ENCODE data around the gene BFSP1. TPM values are rescaled to one million over a fixed set of nuclear protein-coding genes. Genes with fewer than 3 reads are reported as not detected.

The BFSP1 gene
- total and polyA plus RNA-seq, 2 donors (not counting 1 experiment from before 2014, with no cell fraction given): 1.5 to 2.3 TPM

DNA sequence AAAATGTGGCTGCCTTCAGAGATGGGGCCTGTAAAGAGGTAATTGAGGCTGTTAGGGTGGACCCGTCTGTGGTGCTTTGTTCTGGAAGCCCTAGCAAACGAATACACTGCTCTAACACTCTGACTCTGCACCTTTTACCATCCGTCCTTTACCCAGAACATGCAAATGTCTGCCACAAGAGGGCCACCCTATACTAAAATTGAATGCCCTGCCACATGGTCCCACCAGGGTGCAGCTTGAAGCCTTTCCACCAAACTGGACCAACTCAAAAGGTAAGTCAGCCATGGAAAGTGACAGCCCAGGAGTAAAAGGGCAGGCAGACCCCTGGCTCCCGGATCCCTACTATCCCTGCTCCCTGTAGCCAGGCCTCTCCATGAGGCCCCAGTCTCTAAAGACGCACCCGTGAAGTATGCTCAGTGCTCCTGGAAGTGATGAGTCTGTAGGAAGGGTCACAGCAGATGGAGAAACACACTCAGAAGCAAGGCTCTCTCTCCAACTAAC, 5.8 kb upstream of the BFSP1 start:
- no peak overlapping the region for H3K9ac ChIP-seq (ENCODE audit: insufficient read depth, low read length)
- H3K4me1 ChIP-seq (ENCODE audit: control insufficient read depth, extremely low read depth, insufficient read depth, low read length): peaks cover 9% of the 10 kb centered on the region
- DNase-seq (ENCODE audit: low read depth in 2 of 2): peak; percentile 68 to 84
- H3K36me3 ChIP-seq (ENCODE audit: control insufficient read depth, insufficient read depth, low read length): no peaks in the 10 kb centered on the region
- TF ChIP-seq EZH2 (IDR thresholded peaks at IDR 0.05; ENCODE audit: low read length, missing control alignments): no peak
- TF ChIP-seq, protein P1, sequence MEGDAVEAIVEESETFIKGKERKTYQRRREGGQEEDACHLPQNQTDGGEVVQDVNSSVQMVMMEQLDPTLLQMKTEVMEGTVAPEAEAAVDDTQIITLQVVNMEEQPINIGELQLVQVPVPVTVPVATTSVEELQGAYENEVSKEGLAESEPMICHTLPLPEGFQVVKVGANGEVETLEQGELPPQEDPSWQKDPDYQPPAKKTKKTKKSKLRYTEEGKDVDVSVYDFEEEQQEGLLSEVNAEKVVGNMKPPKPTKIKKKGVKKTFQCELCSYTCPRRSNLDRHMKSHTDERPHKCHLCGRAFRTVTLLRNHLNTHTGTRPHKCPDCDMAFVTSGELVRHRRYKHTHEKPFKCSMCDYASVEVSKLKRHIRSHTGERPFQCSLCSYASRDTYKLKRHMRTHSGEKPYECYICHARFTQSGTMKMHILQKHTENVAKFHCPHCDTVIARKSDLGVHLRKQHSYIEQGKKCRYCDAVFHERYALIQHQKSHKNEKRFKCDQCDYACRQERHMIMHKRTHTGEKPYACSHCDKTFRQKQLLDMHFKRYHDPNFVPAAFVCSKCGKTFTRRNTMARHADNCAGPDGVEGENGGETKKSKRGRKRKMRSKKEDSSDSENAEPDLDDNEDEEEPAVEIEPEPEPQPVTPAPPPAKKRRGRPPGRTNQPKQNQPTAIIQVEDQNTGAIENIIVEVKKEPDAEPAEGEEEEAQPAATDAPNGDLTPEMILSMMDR (conservative IDR thresholded peaks at IDR 0.05 in 1 of 2, IDR thresholded peaks at IDR 0.05 in 1 of 2; ENCODE audit: low read depth in 1 of 2, low read length in 2 of 2): peak; percentile 97 to 98
- H3K27me3 ChIP-seq (ENCODE audit: control insufficient read depth, insufficient read depth, low read length): no peaks in the 10 kb centered on the region
- no peak overlapping the region for H3K4me3 ChIP-seq (replicated peaks in 1 of 4; ENCODE audit: control extremely low read depth in 1 of 4, insufficient read depth in 1 of 4, low read depth in 3 of 4, low read length in 4 of 4)
- peak overlapping the region; percentile 30 for H2AFZ ChIP-seq (ENCODE audit: low read length)
- H3K27ac ChIP-seq (ENCODE audit: insufficient read depth, low read length): no peak overlapping the region
- no peaks in the 10 kb centered on the region for H4K20me1 ChIP-seq (ENCODE audit: control insufficient read depth, extremely low read depth, insufficient read depth, low read length)
- H3K4me2 ChIP-seq (ENCODE audit: extremely low read depth, insufficient read depth, low read length): no peak overlapping the region
- no peaks in the 10 kb centered on the region for H3K79me2 ChIP-seq (ENCODE audit: control insufficient read depth, insufficient read depth, low read length)
- no peaks in the 10 kb centered on the region for H3K9me3 ChIP-seq (ENCODE audit: control insufficient read depth, insufficient read depth, low read depth, low read length)

DNA sequence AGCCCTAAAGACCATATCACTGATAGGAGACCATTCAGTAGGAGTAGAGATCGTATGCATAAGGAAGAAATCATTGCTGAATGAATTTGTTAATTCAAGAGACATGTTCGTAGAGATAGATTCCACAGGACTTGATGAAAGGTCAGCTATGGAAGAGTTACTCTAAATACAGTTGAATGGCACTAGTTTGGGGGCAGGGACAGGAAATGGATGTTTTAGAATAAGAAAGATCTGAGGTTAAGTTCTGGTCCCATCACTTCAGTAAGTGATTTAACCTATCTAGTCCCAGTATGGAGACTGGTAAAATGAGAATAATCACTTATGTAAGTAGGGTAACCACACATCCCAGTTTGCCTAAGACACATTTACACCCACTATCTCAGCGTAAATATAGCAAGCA, 2.9 kb upstream of the BFSP1 start:
- no peaks in the 10 kb centered on the region for H3K27me3 ChIP-seq (ENCODE audit: control insufficient read depth, insufficient read depth, low read length)
- no peaks in the 10 kb centered on the region for H3K79me2 ChIP-seq (ENCODE audit: control insufficient read depth, insufficient read depth, low read length)
- H3K4me3 ChIP-seq (replicated peaks in 1 of 4; ENCODE audit: control extremely low read depth in 1 of 4, insufficient read depth in 1 of 4, low read depth in 3 of 4, low read length in 4 of 4): no peak overlapping the region
- H3K9ac ChIP-seq (ENCODE audit: insufficient read depth, low read length): no peak overlapping the region
- H3K4me2 ChIP-seq (ENCODE audit: extremely low read depth, insufficient read depth, low read length): no peak overlapping the region
- no peak for DNase-seq (ENCODE audit: low read depth in 2 of 2)
- H3K4me1 ChIP-seq (ENCODE audit: control insufficient read depth, extremely low read depth, insufficient read depth, low read length): peaks cover 6% of the 10 kb centered on the region
- TF ChIP-seq, protein P1 (conservative IDR thresholded peaks at IDR 0.05 in 1 of 2, IDR thresholded peaks at IDR 0.05 in 1 of 2; ENCODE audit: low read depth in 1 of 2, low read length in 2 of 2): no peak
- no peak for TF ChIP-seq EZH2 (IDR thresholded peaks at IDR 0.05; ENCODE audit: low read length, missing control alignments)
- H3K9me3 ChIP-seq (ENCODE audit: control insufficient read depth, insufficient read depth, low read depth, low read length): no peaks in the 10 kb centered on the region
- no peaks in the 10 kb centered on the region for H3K36me3 ChIP-seq (ENCODE audit: control insufficient read depth, insufficient read depth, low read length)
- H3K27ac ChIP-seq (ENCODE audit: insufficient read depth, low read length): no peak overlapping the region
- H2AFZ ChIP-seq (ENCODE audit: low read length): no peak overlapping the region
- no peaks in the 10 kb centered on the region for H4K20me1 ChIP-seq (ENCODE audit: control insufficient read depth, extremely low read depth, insufficient read depth, low read length)

DNA sequence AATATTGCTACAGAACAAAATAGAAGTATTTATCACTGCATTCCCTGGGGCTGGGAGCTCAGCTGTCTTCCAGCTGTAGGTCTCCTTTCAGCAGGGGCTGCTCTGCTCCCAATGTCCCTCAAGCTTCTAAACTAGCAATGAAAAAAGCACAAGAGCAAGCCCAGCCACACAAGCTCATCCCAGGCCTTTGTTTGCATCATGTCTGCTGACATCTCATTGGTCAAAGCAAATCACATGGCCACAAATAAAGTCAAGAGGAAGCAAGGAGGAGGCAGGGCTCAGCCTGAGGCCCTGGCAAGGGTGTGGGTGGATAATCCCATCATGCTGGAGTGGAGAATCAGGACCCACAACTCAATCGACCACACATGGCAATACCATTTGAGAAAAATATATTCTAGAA, 2.2 kb upstream of the BFSP1 start:
- Histone ChIP-seq H3K79me2 (ENCODE audit: control insufficient read depth, insufficient read depth, low read length) (no peaks in the 10 kb centered on the region), H3K4me3 (replicated peaks in 1 of 4; ENCODE audit: control extremely low read depth in 1 of 4, insufficient read depth in 1 of 4, low read depth in 3 of 4, low read length in 4 of 4) (no peak overlapping the region), H4K20me1 (ENCODE audit: control insufficient read depth, extremely low read depth, insufficient read depth, low read length) (no peaks in the 10 kb centered on the region), H3K9ac (ENCODE audit: insufficient read depth, low read length) (no peak overlapping the region), H2AFZ (ENCODE audit: low read length) (peak overlapping the region; percentile 75), H3K4me1 (ENCODE audit: control insufficient read depth, extremely low read depth, insufficient read depth, low read length) (peaks cover 6% of the 10 kb centered on the region), H3K27me3 (ENCODE audit: control insufficient read depth, insufficient read depth, low read length) (no peaks in the 10 kb centered on the region), H3K9me3 (ENCODE audit: control insufficient read depth, insufficient read depth, low read depth, low read length) (no peaks in the 10 kb centered on the region), H3K36me3 (ENCODE audit: control insufficient read depth, insufficient read depth, low read length) (no peaks in the 10 kb centered on the region), H3K27ac (ENCODE audit: insufficient read depth, low read length) (no peak overlapping the region), H3K4me2 (ENCODE audit: extremely low read depth, insufficient read depth, low read length) (no peak overlapping the region)
- TF ChIP-seq EZH2 (IDR thresholded peaks at IDR 0.05; ENCODE audit: low read length, missing control alignments): no peak
- TF ChIP-seq, protein P1 (conservative IDR thresholded peaks at IDR 0.05 in 1 of 2, IDR thresholded peaks at IDR 0.05 in 1 of 2; ENCODE audit: low read depth in 1 of 2, low read length in 2 of 2): no peak
- peak; percentile 60 to 70 for DNase-seq (ENCODE audit: low read depth in 2 of 2)

Data from fibroblast of lung (primary cell).